ENCODE results near the gene IRF2BPL.

IRF2BPL gene

DNA sequence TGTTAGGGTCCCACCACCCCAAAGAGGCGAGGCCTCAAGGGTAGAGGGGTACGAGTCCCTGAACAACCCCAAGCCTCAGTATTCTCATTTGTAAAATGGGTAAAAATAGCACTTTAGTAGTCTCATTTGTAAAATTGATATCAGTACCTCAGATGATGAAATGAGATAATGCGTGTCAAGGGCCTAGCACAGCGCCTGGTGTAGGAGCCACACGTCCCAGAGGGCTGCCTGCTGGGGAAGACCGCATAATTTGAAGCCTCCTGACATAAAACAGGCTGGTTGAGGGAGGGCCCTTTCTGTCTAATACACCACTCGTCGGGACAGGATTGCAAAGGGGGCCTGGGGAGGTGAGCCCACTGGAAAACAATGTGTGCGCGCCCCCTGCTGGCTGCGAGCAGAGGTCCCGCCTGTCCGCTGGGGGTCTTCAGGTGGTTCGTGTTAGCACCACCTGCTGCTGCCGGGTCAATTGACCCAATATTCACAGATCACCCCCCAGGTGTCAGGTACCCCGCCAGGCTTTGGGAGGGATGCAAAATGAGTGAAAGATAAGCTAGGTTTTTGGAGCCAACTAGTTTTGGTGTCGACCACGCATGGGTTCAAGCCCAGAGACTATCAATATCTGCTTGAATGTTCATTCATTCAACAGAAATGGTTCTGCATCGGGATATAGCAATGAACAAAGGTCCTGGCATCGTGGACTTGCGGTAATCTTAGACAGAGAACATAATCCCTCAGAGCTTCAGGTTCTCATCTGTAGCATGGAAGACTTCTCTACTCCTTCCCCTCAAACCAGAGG lies 24.7 kb upstream of the IRF2BPL start:
- no peak for DNase-seq

DNA sequence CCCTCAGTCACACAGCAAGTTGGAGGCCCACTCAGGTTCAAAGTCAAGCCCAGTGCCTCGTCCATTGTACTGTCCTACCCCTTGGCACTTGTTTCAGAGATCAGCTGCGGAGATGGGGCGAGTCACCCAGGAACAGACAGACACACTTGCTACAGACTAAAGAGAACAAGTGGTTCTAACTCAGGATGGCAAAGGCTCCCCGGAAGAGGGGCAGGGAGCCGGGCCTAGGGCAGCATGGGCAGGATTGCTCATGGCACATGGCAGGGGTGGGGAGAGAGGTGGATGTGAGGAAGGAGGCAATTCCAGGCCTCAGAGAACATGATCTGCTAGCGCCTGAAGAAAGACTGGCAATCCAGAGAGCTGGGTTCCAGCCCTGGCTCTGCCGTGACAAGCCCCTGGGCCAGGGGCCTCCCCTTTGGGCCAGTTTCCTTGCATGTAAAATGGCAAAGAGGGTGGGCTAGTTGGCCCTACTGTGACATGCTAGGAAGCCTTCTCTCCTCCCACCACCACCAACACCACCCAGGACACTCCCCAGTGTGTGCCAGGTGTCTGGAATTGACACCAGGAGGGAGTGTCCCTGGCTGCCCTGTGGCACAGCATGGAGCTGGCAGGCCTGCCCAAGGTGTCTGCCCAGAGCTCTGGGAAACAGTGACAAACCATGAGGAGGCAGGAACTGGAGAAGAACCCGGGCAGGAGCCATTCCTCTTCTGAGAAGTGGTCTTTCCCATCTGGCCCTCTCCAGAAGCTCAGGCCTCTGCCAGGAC lies 24.0 kb upstream of the IRF2BPL start:
- no peak for DNase-seq

DNA sequence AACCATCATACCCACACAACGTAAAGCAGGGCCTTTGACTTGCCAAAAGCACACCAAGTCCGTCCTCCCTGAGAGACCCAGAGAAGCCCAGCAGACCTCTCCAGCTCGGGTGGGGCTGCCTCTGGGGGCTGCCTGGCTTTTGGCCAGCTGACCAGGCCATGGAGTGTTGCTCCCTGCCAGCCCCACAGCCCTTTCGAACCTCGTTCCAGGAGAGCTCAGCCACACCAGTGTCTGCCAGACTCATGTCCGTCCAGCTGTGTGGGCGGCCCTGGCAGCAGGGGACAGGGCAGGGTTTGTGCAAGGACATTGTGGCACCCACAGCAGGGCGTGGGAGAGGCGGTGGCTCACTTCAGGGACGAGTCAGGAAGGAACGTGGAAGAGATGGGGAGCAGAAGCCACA lies 22.6 kb upstream of the IRF2BPL start:
- no peak for DNase-seq

DNA sequence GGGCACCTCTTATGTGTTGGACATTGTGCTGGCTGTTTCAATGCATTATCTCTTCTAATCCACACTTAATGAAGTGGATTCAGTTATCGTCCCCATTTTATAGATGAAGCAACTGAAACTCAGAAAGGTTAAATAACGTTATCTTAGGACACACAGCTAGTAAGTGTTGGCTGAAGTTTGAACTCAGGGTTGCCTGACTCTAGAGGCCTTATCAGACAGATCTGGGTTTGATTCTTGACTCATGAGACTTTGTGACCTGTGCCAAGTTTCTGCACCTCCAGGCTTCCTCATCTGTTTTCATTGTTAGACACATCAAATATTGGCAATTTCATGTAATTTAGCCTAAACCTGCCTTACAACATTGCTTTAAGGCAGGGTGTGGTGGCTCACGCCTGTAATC lies 18.2 kb upstream of the IRF2BPL start:
- no peak for DNase-seq

DNA sequence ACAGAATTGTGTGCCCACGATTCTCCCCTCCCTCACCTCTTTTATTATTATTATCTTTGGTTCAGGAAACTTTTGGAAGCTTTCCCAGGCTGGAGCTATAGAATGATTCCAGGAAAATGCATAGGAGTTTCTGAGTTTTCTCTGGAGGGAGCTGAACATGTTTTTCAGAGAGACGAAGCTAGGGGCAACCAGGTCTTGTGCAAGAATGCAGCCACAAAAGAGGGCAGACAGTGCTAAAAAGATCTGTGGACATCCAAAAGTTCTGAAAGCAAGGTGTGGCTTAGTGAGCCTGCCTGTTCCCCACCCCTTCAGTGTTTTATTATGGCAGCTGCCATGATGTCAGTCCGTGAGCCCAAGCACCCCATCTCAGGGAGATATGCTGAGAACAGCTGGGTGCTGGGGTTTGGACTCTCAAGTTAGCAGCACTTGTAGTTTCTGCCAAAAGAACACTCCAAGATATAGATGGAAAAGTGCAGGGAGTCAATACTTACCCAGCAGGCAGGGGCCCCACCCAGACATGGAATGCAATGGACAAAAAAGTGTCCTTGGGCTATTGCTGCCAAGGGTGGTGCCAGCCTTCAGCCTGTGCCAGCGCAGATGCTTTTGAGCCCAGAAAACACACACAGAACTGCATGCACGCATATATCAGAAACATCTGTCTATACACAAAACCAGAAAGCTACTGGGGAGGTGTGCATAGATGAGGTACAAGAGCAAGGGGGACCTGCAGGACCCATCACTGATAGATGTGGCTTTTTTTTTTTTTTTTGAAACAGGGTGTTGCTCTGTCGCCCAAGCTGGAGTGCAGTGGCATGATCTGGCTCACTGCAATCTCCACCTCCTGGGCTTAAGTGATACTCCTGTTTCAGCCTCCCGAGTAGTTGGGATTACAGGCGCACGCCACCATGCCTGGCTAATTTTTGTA lies 17.0 kb upstream of the IRF2BPL start:
- DNase-seq: no peak

DNA sequence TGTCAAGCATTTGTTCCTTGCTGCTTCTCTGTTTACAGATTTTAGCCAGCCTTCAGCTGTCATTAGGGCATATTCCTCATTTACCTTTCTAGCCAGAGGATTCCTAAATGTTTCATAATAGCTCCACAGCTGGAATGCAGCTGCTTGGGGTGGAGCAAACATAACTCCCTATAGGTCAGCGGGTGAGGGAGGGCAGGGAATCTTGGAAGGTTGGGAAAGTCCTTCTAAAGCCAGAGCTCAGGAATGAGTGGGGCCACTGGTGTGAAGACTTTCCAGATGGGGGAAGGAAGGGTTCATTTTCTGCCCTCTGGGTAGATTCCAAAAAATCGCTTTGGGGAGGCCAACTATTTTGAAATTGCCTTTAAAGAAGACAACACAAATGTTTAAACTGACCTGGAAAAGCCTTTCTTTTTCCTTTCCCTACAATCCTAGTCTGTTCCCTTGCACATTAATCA lies 16.3 kb upstream of the IRF2BPL start:
- no peak for DNase-seq

DNA sequence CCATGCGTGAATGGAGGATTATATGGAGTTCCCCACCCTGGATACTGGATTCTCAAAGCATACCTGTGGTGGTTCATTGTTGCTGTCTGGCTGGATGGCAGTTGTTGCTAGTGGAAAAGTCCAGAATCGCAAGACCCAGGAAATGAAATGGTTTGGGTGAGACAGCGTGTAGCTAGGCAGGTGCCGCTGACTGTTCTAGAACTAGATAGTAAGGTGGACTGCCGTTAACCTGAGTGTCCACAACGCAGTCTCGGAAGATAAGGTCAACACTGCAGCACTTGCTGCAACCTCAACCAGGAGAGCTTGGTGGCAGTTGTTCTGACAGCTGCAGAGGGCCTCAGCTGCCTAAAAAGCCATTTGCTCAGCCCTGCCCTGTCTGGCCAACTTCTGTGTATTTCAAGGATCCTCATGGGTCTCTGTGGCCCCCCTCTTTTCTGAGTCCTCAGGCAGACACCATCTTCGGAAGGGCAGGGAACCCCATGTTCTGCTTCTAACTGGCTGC lies 15.5 kb upstream of the IRF2BPL start:
- no peak for DNase-seq

DNA sequence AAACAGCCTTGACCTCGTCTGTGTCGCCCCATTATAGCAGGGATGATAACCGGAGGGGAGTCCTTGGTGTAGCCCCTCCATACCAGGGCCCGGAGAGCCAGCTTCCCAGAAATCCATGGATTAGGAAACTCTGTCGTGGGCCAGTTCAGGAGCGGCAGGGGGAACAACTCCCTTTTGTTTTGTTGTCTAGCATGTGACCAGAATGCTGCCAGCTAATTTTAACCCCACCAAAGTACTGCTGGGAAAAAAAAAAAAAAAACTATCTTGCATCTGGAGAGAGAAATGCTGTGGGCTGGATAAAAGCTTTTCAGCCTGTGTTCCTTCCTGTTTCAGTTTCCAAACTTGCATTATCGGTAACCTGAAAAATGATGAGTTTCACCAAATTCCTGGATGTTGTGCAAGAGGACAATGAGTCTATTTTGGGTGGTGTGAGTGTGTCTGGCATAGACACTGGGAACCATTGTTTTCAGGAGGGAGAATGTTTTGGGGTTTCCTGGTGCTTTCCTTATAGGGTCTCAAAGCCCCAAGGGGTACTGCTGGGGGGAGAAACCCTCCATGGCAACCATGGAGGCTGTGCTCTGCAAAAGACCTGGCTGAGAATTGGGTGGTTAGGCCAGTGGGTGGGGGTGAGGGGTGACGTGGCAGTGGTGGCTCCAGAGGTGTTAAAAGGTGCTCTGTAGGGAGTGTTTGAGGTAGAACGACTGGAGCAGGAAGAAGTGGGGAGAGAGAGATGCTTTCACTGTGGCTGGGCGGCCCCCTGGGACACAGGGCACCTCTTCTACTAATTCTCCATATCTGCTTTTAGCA lies 14.9 kb upstream of the IRF2BPL start:
- DNase-seq: no peak

DNA sequence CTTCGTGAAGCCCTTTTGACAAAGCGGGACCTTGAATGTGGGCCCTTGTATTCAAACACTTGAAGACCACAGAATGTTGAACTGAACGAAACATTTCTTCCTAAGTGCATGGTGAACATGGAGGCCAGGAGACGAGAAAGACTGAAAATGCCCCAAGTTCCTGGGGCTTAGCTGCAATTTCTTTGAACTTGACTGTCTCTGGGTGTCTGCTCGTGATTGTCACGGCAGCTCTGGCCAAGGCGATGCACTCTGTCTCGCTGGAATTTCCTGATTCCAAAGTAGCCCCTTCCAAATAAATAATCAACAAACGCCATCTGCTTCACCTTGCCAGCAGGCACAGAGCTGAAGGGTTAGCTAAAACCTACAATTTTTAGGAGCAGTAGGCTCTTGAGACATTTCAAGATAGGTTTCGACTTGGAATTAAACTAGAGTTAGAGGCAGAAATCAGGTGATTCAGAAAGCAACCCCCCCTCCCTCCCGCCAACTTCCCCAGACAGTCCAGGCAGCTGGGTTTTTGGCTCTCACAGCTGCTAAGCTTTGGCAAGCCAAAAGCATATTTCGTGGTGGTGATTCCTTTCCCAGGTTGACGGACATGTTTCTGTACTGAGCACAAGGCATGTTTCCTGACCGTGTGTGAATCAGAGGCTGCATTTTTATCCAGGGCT lies 13.5 kb upstream of the IRF2BPL start:
- peak; percentile 47 for DNase-seq

DNA sequence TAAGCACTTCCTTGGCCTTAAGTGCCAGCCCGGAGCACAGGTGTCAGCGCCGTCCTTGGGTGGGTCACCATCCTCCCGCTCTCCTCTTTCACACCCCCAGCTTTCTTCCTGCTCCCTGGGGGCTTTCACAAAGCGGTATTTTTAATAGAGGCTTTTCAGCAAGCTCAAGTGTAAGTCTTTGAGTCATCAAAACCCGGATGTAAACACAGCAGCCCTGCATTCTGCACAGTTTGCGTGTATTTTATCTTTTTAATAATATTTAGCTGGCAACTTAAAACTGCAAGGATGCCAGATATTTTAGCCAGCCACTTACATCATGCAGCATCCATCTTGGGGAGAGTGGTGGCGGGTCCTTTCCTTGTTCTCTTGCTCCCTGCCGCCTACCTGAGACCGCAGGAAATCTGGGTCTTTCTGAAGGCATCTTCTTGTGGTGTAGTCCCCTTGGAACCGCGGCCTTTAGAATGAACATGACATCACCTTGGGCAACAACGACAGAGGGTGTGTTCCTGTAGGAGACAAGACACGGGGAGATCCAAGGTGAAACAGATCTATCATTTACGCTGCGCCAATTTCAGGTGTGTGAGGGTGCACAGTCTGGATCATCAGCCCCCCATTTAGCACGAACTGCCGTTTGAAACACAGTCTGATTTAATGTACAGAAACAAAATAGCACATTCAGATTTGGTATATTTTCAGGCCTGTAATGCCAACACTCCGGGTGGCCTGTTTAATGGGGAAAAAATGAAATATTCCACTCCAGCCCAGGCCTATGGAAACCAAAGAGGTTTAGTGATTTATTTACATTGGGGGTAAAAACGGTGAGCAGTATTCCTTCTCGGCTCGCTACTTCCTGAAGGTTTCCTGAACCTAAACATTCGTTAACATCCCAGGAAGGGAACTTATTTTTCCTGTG lies 12.5 kb upstream of the IRF2BPL start:
- peak; percentile 76 for DNase-seq

DNA sequence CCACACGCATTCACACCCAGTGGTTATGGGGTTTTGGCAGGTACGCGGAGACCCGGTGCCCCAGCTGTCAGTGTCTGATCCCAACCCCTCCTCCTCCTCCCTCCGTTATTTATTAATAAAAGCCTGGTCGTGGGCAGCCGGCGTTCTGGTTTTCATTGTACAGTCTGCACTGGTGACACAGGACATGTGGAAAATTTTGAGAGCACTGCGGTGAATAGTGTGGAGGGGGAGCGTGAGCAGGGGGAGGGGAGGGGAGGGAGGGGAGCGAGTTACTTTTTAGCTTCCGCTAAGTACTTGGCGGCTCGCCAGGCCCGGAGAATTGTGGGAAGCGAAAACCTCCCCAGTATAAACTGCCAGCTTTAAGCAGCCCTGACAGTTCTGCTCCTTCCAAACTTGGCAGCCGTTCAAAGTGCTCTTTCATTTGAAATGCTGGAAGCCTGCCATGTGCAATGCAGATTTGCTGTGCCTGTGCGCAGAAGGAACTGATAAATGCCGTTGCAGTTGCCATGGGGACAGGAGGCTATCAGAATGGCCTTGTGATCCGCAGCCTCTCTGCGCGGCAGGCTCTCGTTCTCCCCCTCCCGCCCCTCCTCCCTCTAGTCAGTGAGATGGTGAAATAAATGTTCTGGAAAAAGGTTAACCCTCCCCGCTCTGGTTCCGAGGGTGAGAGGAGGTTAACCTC lies 11.7 kb upstream of the IRF2BPL start:
- DNase-seq: peak; percentile 99

DNA sequence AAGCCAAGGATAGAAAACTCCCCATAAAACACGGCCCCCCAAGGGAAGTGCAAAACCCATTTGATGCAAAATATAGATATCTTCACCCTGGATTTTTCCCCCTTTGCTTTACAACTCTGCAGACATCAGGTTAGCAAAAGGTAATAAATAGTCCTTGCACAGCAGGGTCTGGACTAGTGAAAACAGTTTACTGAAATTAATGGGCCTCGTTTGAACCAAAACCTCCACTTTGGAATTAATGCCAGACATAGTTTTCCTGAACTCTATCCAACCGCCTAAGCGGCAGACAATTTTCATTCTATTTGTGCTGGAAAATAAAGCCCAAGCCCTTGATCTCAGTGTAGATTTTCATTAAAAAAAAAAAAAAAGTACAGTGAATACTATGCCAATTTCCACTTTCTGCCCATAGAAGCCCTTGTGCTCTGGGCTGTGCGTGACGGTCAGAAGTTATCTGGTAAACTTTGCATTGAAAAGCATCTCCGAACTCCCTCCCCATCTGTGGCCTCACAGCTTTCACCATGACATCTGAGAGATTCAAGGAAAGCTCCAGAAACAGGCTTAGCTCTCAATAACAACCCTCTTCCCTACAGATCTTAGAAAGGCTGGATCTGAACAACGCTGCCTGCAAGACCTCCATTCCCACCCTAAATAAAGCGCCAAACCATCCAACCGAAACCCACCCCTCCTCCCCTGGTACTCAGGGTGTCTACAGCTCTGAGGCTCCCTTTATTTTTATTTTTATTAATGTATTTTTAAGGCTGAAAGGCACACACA lies 11.0 kb upstream of the IRF2BPL start:
- DNase-seq: peak; percentile 48

DNA sequence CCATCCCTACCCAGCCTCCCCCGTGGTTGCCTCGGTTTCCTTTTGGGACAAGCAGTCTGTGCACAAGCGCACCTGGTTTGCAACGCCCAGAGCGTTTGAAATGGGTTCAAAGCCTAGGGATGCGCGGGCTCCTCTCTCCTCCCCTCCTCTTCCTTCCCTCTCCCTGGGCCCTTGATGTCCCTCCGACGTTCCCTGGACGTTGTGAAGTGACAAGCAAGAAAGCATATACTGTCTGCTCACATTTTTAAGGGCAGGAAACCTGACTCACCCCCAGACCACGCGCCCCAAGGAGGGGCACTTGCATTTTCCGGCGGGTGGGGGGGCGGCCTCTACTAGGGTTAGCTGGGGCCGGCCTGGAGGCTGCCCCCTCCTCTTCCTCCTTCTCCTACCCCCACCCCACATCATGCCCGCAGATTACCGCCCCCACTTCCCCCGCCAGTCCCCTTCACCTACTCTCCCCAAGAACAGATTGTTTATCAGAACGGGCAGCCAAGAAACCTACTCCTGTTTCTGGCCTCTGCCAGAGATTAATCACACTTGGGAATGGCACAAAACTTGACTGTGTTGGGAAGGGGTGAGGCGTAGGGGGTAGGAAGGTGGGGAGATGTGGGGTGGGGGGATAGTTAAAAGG lies 9.5 kb upstream of the IRF2BPL start:
- no peak for DNase-seq

DNA sequence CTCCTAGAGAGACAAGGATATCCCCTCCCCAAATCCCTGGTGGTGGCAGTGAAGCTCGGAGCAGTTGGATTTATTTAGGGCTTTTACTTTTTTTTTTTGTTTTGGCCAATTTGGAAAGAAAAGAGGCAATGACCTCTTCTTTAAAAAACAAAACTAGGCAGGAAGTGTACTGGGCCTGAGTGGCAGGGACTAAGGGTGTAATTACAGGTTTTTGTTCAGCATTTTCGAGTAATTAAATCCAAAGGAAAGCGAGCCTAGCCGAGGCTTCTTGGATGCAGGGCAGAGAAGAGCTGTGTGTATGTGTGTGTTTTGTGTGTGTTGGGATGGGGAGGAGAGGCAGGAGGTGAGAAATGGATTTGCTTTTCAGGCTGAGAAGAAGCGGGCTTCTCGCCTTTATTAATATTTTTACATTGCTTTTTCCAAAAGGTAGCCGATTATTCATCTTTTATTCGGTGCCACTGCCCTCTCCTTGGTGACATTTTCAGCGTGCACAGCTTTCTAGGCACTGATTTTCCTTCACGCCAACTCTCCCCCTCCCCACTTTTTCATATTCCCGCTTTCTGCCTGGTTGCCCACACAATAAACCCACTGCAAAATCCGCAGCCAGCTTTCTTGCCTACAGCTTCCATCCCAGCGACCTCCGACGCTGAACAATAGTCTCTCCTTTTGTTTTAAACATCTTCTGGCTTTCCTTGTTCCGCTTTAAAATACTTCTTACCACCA lies 8.9 kb upstream of the IRF2BPL start:
- DNase-seq: peak; percentile 87

DNA sequence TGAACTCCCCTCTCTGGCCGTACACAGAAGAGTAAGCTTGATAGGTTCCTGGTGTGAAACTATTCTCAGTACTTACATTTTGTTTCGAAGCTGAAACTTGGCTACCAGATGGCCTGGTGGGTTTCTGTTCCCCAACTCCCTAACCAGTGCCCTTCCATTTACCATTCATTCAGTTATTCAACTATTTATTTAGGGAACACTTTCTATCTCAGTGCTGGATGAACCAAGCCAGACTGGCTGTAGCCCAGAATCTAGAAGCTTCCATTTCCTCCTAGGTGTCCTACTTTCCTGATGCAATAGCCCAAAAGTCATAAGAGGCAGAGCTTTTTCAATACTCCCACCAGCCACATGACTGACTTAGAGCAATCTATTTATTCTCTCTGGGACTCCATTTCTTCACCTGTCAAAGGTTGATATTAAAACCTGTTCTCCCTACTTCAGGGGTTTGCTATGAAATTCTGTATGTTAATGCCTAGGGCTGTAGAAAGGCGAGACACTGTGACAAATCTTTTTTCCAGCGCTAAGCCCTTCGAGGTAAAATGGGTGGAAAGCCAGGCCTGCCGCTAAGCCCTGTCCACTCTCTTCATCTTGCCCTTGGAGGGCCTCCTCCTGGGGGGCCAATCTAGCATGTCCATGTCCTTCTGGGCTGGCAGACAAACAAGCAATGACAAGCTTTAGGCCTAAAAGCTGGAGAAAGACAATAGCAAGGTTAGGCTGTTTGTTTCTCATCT lies 8.1 kb upstream of the IRF2BPL start:
- DNase-seq: no peak

DNA sequence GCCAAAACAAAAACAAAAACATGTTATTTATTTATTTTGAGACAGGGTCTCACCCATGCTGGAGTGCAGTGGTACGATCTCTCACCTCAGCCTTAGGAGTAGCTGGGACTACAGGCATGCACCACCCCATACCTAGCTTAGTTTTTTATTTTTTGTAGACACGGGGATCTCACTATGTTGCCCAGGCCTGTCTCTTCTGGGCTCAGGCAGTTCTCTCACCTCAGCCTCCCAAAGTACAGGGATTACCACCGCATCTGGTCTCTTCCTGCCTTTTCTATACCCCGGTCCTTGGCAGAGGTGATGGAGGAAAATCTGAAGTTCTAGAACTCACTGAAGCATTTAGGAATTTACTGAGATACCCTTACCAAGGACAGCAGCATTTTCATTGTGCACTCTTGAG lies 6.8 kb upstream of the IRF2BPL start:
- no peak for DNase-seq
